SH-SY5Y (cell line): ENCODE data around the gene GNPAT.

Experiments
- GATA2 ChIP-seq: IDR thresholded peaks from 2 replicates; pipeline ENCODE4 v1.6.1; 2011; ENCODE audit warnings: mild to moderate bottlenecking, low read depth, low read length
- GATA3 ChIP-seq: IDR thresholded peaks from 2 replicates; pipeline ENCODE4 v1.6.1; 2011; ENCODE audit warnings: low read depth, mild to moderate bottlenecking, low read length, moderate library complexity

GNPAT gene

DNA sequence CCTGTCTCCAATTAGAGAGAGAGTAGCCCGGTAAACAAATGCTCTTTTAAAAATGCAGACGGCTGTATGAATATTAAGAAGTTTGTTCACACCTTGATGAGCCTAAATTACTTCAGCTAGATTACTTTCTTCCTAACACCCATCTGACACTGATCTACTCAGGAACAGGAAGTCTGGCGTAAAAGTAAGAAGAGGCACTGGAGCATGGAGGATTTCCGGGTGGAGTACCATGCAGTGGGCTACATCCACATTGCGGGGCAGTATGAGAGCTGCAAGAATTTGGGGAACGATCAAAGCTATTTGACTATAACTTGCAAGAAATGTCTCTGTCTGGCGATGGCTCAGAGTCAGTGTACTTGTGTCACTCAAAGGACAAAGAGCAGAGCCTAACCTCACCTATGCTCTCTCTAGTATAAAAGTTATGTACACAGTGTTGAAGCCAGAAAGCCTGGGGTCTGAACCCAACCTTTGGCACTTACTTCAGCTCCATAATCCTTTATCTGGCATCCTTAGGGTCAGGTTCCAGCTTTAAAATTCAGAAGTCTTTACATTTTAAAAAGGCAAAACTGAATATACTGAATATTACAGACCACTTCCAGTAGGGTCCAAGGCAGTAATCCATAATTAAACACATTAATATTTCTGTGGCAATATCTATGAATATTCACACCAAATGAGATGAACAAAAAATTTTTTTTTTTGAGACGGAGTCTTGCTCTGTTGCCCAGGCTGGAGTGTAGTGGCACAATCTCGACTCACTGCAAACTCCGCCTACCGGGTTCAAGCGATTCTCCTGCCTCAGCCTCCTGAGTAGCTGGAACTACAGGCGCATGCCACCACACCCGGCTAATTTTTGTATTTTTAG, 7.9 kb upstream of the GNPAT start:
- no peak for TF ChIP-seq GATA2

DNA sequence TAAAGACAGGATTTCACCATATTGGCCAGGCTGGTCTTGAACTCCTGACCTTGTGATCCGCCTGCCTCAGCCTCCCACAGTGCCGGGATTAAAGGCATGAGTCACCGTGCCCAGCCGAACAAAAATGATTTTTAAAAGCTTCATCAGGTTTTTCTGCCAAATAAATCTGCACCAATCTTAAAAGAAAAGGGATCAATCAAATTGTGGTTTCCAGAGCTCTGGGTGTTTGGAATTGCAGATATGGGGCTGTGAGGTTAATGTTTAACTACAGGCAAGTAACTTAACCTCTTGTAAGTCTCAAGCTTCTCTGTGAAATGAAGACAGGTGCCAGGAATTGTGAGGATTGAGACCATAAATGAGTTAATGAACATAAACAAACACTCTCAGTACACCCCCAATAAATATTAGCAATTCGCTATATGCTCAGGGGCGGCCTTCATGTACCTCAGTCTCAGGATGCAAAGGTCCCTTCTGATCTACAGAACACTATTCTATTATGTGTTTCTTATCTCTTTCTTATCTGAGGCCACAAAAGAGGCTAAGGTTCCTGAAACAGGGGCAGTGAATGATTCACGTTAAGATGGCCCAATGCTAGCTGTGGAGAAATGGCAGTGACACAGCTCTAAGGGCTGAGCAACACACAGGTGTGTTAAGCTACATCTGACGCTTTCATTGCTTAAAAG, 7.1 kb upstream of the GNPAT start:
- no peak for TF ChIP-seq GATA2
- TF ChIP-seq GATA3 = no peak

DNA sequence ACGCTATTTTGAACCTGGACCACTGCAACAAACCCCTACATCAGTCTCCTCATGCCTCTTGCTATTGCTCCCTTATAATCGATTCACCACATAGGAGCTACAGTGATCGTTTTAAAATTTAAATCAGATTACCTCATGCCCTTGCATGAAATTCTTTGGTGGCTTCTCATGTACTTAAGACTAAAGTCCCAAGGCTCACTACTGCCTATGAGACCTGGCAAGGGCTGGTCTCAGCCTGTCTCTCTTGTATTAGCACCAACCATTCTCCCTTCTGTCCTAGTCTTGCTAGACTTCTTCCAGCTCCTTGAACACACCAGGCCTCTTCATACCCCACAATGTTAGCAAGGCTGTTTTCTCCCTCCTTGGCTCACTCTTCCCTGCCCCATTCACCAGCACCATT, 6.5 kb upstream of the GNPAT start:
- TF ChIP-seq GATA3 = no peak
- TF ChIP-seq GATA2 = no peak

DNA sequence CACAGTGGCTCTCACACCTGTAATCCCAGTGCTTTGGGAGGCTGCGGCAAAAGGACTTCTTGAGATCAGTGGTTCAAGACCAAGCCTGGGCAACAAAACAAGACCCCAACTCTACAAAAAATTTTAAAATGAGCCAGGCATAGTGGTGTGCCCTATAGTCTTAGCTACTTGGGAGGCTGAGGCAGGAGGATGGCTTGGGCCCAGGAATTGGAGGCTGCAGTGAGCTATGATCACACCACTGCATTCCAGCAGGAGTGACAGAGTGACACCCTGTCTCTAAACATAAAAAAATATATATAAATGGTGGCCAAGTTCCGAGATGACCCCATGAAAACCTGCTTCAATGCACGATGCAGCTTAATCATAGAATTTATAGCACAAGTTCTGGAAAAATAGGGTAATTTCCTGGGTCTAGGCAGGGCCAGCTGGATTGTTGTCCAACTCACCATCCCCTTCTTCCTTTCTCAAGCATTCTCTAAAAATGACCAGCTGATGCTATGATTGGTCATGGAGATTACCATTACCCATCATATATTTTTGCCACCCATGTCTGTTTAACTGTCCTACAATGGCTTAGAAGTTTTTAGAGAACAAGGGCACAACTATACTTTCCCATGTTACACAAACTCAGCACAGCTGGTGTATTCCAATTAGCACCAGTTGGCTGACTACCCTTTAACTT, 5.3 kb upstream of the GNPAT start:
- no peak for TF ChIP-seq GATA2

DNA sequence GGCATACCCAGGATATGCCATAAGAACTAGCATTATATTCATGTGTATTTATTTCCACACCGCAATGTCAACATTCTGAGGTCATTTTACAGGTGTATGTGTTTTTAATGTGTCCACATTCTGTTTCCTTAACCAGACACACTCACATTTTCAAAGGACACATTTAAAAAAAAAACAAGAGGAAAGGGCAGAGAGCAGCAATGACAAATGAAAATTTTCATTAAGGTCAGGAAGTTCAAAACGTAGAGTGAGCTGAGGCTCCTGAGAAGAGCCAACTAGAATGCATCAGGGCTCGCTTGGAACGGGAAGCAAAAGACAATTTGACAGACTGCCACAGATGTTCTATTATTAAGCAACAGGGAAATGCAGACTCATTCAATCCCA, 4.8 kb upstream of the GNPAT start:
- TF ChIP-seq GATA2 = no peak
- TF ChIP-seq GATA3 = no peak

DNA sequence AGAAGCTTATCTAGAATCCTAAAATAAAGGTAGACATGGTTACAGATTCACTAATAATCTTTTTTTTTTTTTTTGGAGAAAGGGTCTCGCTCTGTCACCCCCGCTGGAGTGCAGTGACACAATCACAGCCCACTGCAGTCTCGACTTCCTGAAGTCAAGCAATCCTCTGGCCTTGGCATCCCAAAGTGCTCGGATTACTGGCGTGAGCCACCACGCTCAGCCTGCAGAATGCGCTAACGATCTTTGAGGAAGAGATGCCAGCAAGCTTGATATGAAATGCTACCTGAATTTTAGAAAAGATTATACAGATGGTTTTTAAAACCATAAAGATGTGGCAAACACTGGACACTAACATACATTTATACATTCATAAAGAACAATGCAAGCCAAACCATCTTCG, 4.1 kb upstream of the GNPAT start:
- TF ChIP-seq GATA2 = no peak
- TF ChIP-seq GATA3 = no peak

DNA sequence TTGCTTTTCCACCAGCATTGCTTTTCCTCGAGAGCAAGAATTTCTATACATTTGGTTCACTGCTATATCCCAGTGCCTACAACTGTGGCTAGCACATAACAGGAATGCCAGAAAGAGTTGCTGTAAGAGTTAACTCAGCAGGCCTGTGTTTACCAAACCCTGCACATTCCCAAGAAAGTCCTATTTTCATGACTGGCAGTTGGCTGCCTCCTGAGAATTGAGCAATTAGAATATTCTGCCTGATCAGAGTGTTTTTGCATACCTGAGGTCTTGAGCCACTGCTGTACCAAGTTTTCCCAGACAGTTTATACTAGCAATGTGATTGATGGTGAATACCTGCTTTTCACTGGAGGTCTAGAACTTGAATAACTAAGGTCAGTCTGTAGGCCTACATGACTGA, 2.7 kb upstream of the GNPAT start:
- TF ChIP-seq GATA3 = no peak
- no peak for TF ChIP-seq GATA2

DNA sequence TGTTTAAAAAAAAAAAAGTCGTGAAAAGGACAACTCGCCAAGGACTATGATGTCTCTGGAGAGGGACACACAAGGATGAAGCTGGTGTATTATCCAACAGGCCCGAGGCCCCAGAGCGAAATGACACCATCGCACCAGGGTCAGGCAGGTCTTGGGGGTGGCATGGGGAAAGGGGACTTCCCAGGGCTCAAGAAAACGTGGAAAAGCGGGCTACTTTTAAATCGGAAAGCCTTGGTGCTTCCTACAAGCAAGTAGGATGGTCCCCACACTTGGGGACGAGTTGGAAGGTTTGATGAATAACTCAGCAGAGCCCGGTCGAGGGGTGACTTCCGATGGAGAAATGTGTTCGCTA, 505 bp upstream of the GNPAT start:
- no peak for TF ChIP-seq GATA2
- TF ChIP-seq GATA3 = no peak

DNA sequence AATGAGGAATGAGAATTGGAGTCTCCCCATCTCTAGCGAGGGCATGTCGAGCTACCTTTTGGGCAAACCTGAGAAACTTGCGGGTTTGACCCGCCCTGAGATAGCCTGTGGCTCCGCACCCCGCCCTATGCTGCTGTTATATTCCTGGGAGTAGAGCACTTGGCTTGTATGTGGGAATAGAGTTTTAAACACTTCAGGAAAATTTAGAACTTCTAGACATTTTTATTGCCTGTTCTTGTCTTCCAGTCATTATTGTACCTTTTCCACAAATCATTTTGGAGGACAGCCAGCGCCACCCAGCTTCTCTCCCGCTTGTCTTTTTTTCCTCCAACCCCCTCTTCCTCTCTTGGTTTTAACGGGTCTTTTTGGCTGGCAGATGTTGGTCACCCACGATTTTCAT, 738 bp downstream of the GNPAT start:
- TF ChIP-seq GATA2 (no peak), GATA3 (no peak)

DNA sequence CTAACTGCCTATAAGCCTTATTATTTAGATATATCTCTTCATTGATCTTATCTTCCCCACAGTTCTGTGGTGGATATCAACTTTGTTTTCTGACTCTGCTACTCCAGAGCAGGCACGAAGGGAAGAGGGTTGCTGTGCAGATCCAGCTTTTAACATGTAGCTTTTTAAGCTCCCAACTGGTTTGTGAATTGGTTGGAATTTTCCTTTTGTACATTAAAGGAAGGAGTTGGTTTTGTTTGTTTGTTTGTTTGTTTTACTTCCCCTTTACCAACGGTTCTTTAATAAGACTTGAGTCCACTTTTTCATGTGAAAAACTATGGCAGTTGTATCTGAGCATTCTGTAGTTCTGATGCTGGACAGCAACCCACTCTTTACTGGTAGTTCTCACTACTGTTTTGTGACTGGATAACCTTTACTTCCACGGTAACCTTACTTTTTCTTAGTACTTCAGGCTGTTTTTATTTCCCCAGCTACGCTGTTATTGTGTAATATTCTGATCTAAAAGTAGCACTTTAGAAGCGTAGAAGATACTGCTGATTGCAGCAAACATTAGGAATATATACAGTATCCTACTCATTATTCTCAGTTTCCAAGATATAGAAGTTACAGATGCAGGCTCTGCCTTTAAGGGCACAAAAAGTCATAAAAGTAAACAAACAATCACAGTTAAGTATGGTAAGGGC, 1.6 kb downstream of the GNPAT start:
- TF ChIP-seq GATA3 = no peak
- peak; percentile 18; the same call in 1 of the 2 replicates for TF ChIP-seq GATA2

DNA sequence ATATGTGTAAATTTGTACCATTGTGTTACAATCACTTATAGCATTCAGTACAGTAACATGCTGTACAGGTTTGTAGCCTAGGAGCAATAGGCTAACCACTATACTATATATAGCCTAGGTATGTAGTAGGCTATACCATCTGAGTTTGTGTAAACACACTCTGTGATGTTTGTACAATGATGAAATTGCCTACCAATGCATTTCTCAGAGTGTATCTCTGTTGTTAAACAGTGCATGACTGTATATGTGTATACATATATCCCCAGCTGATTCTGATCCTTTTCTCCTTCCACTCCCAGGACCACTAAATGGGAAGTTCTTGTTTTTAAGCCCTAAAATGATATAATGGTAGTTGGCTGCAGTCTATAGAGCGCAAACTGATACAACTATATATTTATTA, 7.8 kb downstream of the GNPAT start:
- TF ChIP-seq GATA3 = no peak
- no peak for TF ChIP-seq GATA2

DNA sequence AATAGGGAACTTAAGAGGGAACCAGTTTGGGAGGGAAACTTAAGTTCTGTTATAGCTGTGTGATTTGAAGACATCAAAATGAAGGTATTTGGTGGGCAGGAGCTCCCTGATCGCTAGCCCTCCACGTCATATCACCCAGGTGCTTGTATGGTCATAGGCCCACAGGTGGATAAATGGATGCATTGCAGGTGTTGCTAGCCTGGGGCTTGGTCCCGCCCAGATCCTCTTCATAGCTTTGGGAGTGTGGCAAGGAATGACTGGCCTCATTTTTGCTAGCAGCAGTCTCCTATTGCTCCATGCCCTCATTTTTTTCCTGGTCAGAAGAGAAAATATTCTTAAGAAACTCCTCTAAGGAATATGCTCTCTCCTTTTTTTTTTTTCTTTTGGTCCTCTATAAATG, 11.3 kb downstream of the GNPAT start:
- TF ChIP-seq GATA3 (no peak), GATA2 (no peak)

DNA sequence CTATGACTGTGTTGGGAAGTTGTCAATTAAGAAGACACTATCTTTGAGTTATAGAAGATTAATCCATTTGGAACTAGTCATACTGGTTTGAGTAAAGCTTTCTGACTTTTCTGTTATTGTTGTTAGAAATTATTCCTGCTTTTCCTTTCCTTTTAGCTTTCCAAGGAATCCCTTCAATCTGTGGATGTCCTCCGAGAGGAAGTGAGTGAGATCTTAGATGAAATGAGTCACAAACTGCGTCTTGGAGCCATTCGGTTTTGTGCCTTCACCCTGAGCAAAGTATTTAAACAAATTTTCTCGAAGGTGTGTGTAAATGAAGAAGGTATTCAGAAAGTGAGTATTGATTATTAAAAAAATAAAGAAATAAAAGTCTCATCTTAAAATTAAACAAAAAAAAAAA, 19.3 kb downstream of the GNPAT start:
- TF ChIP-seq GATA2 (no peak), GATA3 (no peak)

DNA sequence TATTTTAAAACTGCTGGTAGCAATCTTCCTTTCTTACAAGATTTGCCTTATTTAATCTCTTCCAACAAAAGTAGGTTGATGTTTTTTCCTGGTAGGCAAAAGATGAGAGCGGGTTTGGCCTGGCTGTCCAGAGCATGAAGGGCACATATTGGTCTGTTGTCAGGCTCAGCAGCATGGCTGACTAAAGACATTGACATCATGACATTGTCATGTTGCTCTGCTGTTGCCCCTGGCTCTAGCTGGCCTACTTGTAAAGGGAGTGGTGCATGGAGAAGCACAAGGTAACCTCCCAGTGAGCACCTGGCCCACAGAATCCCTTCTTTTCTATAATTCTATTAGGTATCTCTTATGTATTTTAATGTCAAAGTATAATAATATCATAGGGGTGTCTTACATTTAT, 23.6 kb downstream of the GNPAT start:
- TF ChIP-seq GATA2 (no peak), GATA3 (no peak)
